ENCODE results near the gene TPST1. TPM values are rescaled to one million over a fixed set of nuclear protein-coding genes. Genes with fewer than 3 reads are reported as not detected.
"Not testable (repeated sequence)": the region's sequence is repeated elsewhere in the genome, so short reads cannot be mapped to it uniquely, and the experiment has no call there.

TPST1 gene
- total and polyA plus RNA-seq, 9 of the 15 experiments (the other 6 are each of a cell fraction or from before 2014, with no cell fraction given): 0.15 to 2.2 (median 0.53) TPM

- DNase-seq (ENCODE audit: extremely low read depth in 1 of 4, low spot score in 3 of 4) (no peak), ATAC-seq (no peak), FAIRE-seq (no peak)
- intact Hi-C loops (cut with micrococcal nuclease): no loop called here
- in situ Hi-C loops (cut with MboI): no loop called here
- BruUV-seq (replicated peaks): no TSS peak
- H2AFZ ChIP-seq (ENCODE audit: low read depth, low read length): no peak overlapping the region
- no peak overlapping the region for H3K27ac ChIP-seq (ENCODE audit: extremely low read depth, low read depth, low read length)
- TF ChIP-seq ZNF121 (CRISPR knock-in tag; conservative IDR thresholded peaks at IDR 0.05) (no peak), SMAD4 (CRISPR knock-in tag; conservative IDR thresholded peaks at IDR 0.05) (no peak), SIRT6 (IDR thresholded peaks at IDR 0.05; ENCODE audit: low read depth, low read length) (no peak), SETDB1 (IDR thresholded peaks at IDR 0.05; ENCODE audit: low read length) (no peak), ZNF76 (CRISPR knock-in tag; IDR thresholded peaks at IDR 0.05; ENCODE audit: borderline replicate concordance) (no peak), POLR2AphosphoS5 (IDR thresholded peaks at IDR 0.05; ENCODE audit: control insufficient read depth, insufficient read depth, low read depth, low read length) (no peak), FUS (optimal IDR thresholded peaks at IDR 0.05; ENCODE audit: low read depth, low read length) (no peak)
- TF ChIP-seq, protein P1, sequence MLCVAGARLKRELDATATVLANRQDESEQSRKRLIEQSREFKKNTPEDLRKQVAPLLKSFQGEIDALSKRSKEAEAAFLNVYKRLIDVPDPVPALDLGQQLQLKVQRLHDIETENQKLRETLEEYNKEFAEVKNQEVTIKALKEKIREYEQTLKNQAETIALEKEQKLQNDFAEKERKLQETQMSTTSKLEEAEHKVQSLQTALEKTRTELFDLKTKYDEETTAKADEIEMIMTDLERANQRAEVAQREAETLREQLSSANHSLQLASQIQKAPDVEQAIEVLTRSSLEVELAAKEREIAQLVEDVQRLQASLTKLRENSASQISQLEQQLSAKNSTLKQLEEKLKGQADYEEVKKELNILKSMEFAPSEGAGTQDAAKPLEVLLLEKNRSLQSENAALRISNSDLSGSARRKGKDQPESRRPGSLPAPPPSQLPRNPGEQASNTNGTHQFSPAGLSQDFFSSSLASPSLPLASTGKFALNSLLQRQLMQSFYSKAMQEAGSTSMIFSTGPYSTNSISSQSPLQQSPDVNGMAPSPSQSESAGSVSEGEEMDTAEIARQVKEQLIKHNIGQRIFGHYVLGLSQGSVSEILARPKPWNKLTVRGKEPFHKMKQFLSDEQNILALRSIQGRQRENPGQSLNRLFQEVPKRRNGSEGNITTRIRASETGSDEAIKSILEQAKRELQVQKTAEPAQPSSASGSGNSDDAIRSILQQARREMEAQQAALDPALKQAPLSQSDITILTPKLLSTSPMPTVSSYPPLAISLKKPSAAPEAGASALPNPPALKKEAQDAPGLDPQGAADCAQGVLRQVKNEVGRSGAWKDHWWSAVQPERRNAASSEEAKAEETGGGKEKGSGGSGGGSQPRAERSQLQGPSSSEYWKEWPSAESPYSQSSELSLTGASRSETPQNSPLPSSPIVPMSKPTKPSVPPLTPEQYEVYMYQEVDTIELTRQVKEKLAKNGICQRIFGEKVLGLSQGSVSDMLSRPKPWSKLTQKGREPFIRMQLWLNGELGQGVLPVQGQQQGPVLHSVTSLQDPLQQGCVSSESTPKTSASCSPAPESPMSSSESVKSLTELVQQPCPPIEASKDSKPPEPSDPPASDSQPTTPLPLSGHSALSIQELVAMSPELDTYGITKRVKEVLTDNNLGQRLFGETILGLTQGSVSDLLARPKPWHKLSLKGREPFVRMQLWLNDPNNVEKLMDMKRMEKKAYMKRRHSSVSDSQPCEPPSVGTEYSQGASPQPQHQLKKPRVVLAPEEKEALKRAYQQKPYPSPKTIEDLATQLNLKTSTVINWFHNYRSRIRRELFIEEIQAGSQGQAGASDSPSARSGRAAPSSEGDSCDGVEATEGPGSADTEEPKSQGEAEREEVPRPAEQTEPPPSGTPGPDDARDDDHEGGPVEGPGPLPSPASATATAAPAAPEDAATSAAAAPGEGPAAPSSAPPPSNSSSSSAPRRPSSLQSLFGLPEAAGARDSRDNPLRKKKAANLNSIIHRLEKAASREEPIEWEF (CRISPR knock-in tag; IDR thresholded peaks at IDR 0.05): peak; percentile 98
- CTCF ChIA-PET (ENCODE audit: low intra/inter-chr PET ratio): interaction anchor here (0.6 kb wide), 1 partner anchor 369 kb away, joined by 4 read pairs; no protein-coding TSS in a partner anchor
- no peak overlapping the region for H3K9ac ChIP-seq (ENCODE audit: insufficient read depth in 1 of 2, low read depth in 2 of 2, low read length in 2 of 2)
- H3K79me2 ChIP-seq (ENCODE audit: control insufficient read depth, insufficient read depth, low read length): no peaks in the 10 kb centered on the region
- H3K27me3 ChIP-seq (ENCODE audit: control insufficient read depth in 2 of 2, insufficient read depth in 2 of 2, low read length in 2 of 2): no peaks in the 10 kb centered on the region
- POLR2A ChIA-PET: interaction anchor here (0.8 kb wide), 1 partner anchor 13 kb away, joined by 3 read pairs; no protein-coding TSS in a partner anchor
- H3K4me3 ChIP-seq: no peak overlapping the region
- no peak overlapping the region for H3K4me2 ChIP-seq (ENCODE audit: insufficient read depth, low read length)
- WGBS (ENCODE audit: insufficient coverage, low coverage, missing lambda C conversion rate): 65% methylated on average over 3 of the region's 3 CpGs
- H4K20me1 ChIP-seq (replicated peaks; ENCODE audit: control insufficient read depth, insufficient read depth, low read length): no peaks in the 10 kb centered on the region
- H3K9me3 ChIP-seq (replicated peaks; ENCODE audit: control insufficient read depth, insufficient read depth, low read depth, low read length): no peaks in the 10 kb centered on the region
- no peaks in the 10 kb centered on the region for H3K4me1 ChIP-seq (replicated peaks in 1 of 2; ENCODE audit: control insufficient read depth in 2 of 2, insufficient read depth in 2 of 2, low read length in 2 of 2)
- H3K9me1 ChIP-seq (ENCODE audit: control insufficient read depth, insufficient read depth, low read length): no peaks in the 10 kb centered on the region
- H3K36me3 ChIP-seq (ENCODE audit: control insufficient read depth, insufficient read depth, low read length): peaks cover 9% of the 10 kb centered on the region; the same call in 1 of the 3 replicates
Measured at GRCh38 chr7:66400400-66400799, 195.3 kb downstream of the TPST1 start.

- POLR2A ChIA-PET; H3K4me1 ChIP-seq (replicated peaks in 1 of 2; ENCODE audit: control insufficient read depth in 2 of 2, insufficient read depth in 2 of 2, low read length in 2 of 2); in situ Hi-C loops (cut with MboI); ATAC-seq; H3K4me3 ChIP-seq; H3K27ac ChIP-seq (ENCODE audit: extremely low read depth, low read depth, low read length); H3K9me3 ChIP-seq (replicated peaks; ENCODE audit: control insufficient read depth, insufficient read depth, low read depth, low read length); CTCF ChIA-PET (ENCODE audit: low intra/inter-chr PET ratio); H2AFZ ChIP-seq (ENCODE audit: low read depth, low read length); DNase-seq (ENCODE audit: extremely low read depth in 1 of 4, low spot score in 3 of 4); H4K20me1 ChIP-seq (replicated peaks; ENCODE audit: control insufficient read depth, insufficient read depth, low read length); BruUV-seq (replicated peaks); H3K4me2 ChIP-seq (ENCODE audit: insufficient read depth, low read length); H3K9ac ChIP-seq (ENCODE audit: insufficient read depth in 1 of 2, low read depth in 2 of 2, low read length in 2 of 2); H3K9me1 ChIP-seq (ENCODE audit: control insufficient read depth, insufficient read depth, low read length); H3K79me2 ChIP-seq (ENCODE audit: control insufficient read depth, insufficient read depth, low read length); H3K27me3 ChIP-seq (ENCODE audit: control insufficient read depth in 2 of 2, insufficient read depth in 2 of 2, low read length in 2 of 2); FAIRE-seq; intact Hi-C loops (cut with micrococcal nuclease): not testable (repeated sequence)
- H3K36me3 ChIP-seq (ENCODE audit: control insufficient read depth, insufficient read depth, low read length): peaks cover 10% of the 10 kb centered on the region; the same call in 1 of the 3 replicates
- WGBS (ENCODE audit: insufficient coverage, low coverage, missing lambda C conversion rate): 85% methylated on average over 4 of the region's 4 CpGs
Measured at GRCh38 chr7:66401126-66401525, 196.0 kb downstream of the TPST1 start.

Measured in K562 (cell line).